Heart left ventricle (tissue), 16 donors: ENCODE measurements around the gene HES5. TPM values are rescaled to one million over a fixed set of nuclear protein-coding genes. Genes with fewer than 3 reads are reported as not detected.

ENCODE experiments used
- ATAC-seq, 4 donors: fragments of 200-7000 bp; cut with Tn5 transposase; one replicate each; pipeline ENCODE4 v1.9.1; 2020 to 2022; ENCODE audit warnings: moderate library complexity in 4 of 4, mild to moderate bottlenecking in 3 of 4, moderate number of reproducible peaks in 1 of 4
- DNase-seq, 5 donors: peaks; one replicate each; pipeline ENCODE4 v3.0.0-alpha.2; 2020
- H3K27ac ChIP-seq, 12 donors: fragments of 200-600 bp; sonication (generic) in 4 of 12; one replicate each; pipeline versions ENCODE4 v1.5.0 to v1.8.0; 2016 to 2022; ENCODE audit warnings: mild to moderate bottlenecking in 2 of 12
- H3K27me3 ChIP-seq, 9 donors: fragments of 200-600 bp; sonication (generic) in 2 of 9; one replicate each; pipeline versions ENCODE4 v1.5.1 to v1.8.0; 2016 to 2022; ENCODE audit warnings: mild to moderate bottlenecking in 3 of 9
- H3K36me3 ChIP-seq, 9 donors: fragments of 200-600 bp; sonication (generic) in 2 of 9; one replicate each; pipeline versions ENCODE4 v1.5.0 to v1.8.0; 2018 to 2022; ENCODE audit warnings: mild to moderate bottlenecking in 2 of 9
- H3K4me1 ChIP-seq, 12 donors: fragments of 200-600 bp; sonication (generic) in 4 of 12; one replicate each; pipeline versions ENCODE4 v1.5.0 to v1.8.0; 2016 to 2022; ENCODE audit warnings: mild to moderate bottlenecking in 3 of 12
- H3K4me3 ChIP-seq, 12 donors: fragments of 200-600 bp; sonication (generic) in 4 of 12; one replicate each; pipeline versions ENCODE4 v1.5.0 to v1.8.0; 2017 to 2022; ENCODE audit warnings: mild to moderate bottlenecking in 9 of 12, moderate library complexity in 4 of 12
- H3K9me3 ChIP-seq, 12 donors: fragments of 200-600 bp; sonication (generic) in 4 of 12; one replicate each; pipeline versions ENCODE4 v1.5.0 to v1.8.0; 2016 to 2022; ENCODE audit warnings: mild to moderate bottlenecking in 1 of 12
- POLR2A ChIP-seq, 2 donors: fragments of 450-650 bp; IDR thresholded peaks; one replicate each; pipeline ENCODE4 v1.6.1; 2017; ENCODE audit warnings: antibody characterized with exemption in 2 of 2, mild to moderate bottlenecking in 2 of 2, moderate library complexity in 2 of 2
- WGBS, 4 donors: extraction: QIAGEN DNeasy Blood & Tissue Kit in 2 of 4; methylation state at CpG; one replicate each; pipeline versions ENCODE4 v1.1.5 to v1.1.7; 2013 to 2018; 5-methylcytosine and 5-hydroxymethylcytosine counted together
- intact Hi-C, 10 donors: fragments of 100-400 bp; cut with DNase I; formaldehyde crosslinking; loops; one replicate each; pipeline versions ENCODE4 v1.11.1 to v1.14.2; 2022
- polyA plus RNA-seq, 2 donors: library from polyadenylated mRNA; stranded (reverse); fragments of 200-250 nt; gene quantifications; one replicate each; pipeline ENCODE4 v1.2.3, GENCODE V29; 2013
- total RNA-seq, 9 donors: library from RNA; depleted of rRNA in 2 of 9; stranded (reverse); fragments of >200 nt in 2 of 9; fragmentation: NEBNext Ultra II Directional in 3 of 9; extraction: Animal tissue kit (Norgen Biotek cat#: 25700) in 3 of 9; gene quantifications; one replicate each; pipeline versions ENCODE4 v1.1.0 to v1.2.4, GENCODE V29; 2016 to 2023
- TF ChIP-seq, protein P1 (sequence below), 12 donors: fragments of 200-600 bp; sonication (generic) in 4 of 12; IDR thresholded peaks; one replicate each; pipeline versions ENCODE4 v1.5.0 to v1.8.0; 2018 to 2022; ENCODE audit warnings: antibody characterized with exemption in 12 of 12, mild to moderate bottlenecking in 5 of 12
- donor health status: ischemic (EF 13 %, LVEDD 7.1; RV severe dilation, severe dysfunction).
- donor health status: healthy with polysubstance abuse.
- donor health status: DM: no; HTN: yes; CAD: no.
- donor health status: DM: no; HTN: no; CAD: no.
- donor health status: ischemic (EF 25% LVEDD 6.9; RV normal size, moderate dysfunction).
- donor health status: ischemic (EF 25% LVEDD 5.7; RV mildly dilated, moderate dysfunction).
- donor health status: healthy.
- donor health status: DM: yes; HTN: yes; CAD: no.
- donor health status: ischemic (EF 35%, LVEDD 5.7; RV mildly dilated, moderate dysfunction).
- donor health status: nonischemic (EF 11% LVEDD 7.7; RV severe dilation, severe dysfunction).
- donor health status: DM: yes; HTN: yes; CAD: no.
- donor health status: PGD.
- donor health status: ischemic (EF 29% LVEDD 5.4; RV normal size, mild dysfunction).
- donor health status: nonischemic (EF 23%, LVEDD 6.1; RV moderate dilation, normal function).

The HES5 gene
- total and polyA plus RNA-seq, 11 donors, result 0.42 to 2.0 (median 1.2) TPM

DNA sequence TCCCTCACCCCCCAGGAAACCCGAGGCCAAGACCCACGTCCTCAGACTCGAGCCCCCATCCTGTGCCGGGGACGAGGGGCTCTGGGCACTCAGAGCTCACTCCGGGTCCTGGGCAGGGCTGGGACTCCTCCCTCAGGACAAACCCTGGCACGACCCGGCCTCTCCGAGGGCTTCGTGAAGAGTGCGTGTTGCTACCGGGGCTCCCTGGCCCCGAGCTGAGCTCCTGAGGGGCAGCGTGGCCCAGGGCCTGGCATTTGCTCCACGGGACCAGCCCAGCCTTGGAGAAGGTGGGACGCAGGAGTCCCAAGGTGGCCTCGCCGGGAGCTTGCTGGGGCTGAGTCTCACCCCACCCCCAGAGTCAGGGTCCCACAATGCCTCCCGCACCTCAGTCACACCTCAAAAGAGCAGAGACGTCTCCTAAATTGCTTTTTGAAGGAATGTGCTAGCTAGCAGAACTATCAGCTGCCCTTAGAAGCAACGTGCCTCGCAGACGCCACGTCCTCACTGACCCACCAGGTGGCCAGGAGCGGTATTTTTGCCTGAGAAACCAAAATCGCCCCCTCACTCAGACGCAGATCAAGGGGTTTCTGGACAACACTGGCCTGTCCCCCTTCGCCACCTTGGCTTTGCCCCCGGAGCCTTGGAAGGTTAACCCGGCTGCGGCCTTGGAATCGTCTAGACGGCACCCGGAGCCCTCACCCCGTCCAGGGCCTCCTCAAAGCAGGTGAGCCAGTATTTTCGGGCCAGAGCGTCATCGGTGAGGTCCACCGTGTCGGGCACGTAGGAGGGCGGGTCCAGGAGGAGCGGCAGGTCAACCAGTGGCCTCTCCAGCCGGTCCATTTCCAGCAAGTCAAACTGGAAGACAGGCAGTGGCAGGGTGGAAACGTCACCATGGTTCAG is 14.9 kb downstream of the HES5 start:
- peaks cover 7 to 100% (median 96%) of the 10 kb centered on the region in 9 donors for H3K36me3 ChIP-seq
- no peak for ATAC-seq
- WGBS, 4 donors, result 92 to 93% (median 92%) methylated on average over 39 to 45 of the region's 45 CpGs

DNA sequence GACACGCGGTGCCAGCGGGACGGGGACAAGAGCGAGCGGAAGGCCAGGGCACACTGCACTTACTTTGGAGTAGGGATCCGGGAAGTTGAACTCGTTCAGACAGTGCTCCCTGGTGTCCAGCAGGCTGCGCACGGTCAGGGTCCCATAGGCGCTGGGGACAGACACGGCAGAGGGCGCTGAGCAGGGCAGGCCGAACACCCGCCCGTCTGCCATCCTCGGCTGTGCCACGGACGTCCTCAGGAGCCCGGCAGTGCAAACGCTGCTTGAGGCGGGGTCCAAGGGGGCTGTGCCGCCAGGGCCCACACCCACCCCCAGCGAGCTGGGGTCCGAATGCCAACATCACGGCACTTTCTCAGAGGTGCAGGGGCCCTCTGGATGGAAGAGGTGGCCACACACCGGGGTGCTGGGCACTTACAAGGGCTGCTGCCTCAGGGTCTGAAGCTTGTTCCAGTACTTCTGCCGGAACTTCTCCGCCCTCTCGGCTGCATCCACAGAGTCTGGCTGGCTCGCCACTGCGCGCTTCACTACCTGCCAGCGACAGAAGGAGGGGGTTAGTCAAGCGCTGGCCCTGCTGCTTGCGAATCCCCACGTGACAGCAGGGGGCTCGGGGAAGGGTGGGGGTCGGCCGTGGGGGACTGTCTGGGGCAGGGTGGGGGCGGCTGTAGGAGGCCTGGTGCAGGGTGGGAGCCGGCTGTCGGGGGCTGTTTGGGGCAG is 16.0 kb downstream of the HES5 start:
- H3K27ac ChIP-seq, result no peak overlapping the region
- peaks cover 7 to 100% (median 96%) of the 10 kb centered on the region in 9 donors for H3K36me3 ChIP-seq
- H3K4me1 ChIP-seq, result no peaks in the 10 kb centered on the region
- no peak for DNase-seq
- no peaks in the 10 kb centered on the region for H3K27me3 ChIP-seq
- no peaks in the 10 kb centered on the region for H3K9me3 ChIP-seq
- 93 to 94% (median 94%) methylated on average over 18 to 43 of the region's 43 CpGs for WGBS, 4 donors
- no peak for ATAC-seq
- no peak overlapping the region for H3K4me3 ChIP-seq
- no peak for TF ChIP-seq POLR2A (IDR thresholded peaks at IDR 0.05)
- TF ChIP-seq, protein P1, sequence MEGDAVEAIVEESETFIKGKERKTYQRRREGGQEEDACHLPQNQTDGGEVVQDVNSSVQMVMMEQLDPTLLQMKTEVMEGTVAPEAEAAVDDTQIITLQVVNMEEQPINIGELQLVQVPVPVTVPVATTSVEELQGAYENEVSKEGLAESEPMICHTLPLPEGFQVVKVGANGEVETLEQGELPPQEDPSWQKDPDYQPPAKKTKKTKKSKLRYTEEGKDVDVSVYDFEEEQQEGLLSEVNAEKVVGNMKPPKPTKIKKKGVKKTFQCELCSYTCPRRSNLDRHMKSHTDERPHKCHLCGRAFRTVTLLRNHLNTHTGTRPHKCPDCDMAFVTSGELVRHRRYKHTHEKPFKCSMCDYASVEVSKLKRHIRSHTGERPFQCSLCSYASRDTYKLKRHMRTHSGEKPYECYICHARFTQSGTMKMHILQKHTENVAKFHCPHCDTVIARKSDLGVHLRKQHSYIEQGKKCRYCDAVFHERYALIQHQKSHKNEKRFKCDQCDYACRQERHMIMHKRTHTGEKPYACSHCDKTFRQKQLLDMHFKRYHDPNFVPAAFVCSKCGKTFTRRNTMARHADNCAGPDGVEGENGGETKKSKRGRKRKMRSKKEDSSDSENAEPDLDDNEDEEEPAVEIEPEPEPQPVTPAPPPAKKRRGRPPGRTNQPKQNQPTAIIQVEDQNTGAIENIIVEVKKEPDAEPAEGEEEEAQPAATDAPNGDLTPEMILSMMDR (IDR thresholded peaks at IDR 0.05), result no peak
- intact Hi-C loops, result no loop called here

More for the DNA sequence above, 14.9 kb downstream of the HES5 start:
- Histone ChIP-seq H3K4me3 (no peak overlapping the region), H3K9me3 (no peaks in the 10 kb centered on the region), H3K27ac (no peak overlapping the region), H3K27me3 (no peaks in the 10 kb centered on the region), H3K4me1 (no peaks in the 10 kb centered on the region)
- intact Hi-C loops, result no loop called here
- no peak for TF ChIP-seq POLR2A (IDR thresholded peaks at IDR 0.05)
- TF ChIP-seq, protein P1 (IDR thresholded peaks at IDR 0.05), result no peak
- no peak for DNase-seq

DNA sequence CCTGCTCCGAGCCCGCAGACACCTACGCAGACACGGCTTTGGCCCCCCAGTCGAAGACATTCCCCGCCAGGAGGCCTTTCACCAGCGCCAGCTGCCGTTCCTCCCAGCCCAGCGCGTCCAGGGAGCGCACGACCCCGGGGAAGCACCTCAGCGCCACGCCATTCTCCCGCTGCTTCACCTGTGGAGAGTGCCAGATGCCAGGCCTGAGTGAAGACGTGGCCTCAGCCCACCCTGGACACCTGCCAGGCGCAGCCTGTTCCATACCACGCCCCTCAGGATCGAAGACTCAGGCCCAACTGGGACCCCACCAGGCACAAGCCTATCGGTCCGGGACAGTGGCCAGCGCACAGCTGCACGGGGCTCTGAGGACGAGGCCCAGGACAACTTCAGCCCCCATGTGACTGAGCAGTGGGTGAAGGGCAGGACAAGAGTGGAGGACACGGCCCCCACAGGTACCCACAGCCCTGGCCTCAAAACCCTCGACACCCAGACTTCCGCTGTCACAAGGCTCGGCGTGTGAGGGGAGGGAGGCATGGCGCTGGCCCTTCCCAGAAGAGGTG is 17.1 kb downstream of the HES5 start:
- TF ChIP-seq POLR2A (IDR thresholded peaks at IDR 0.05), result no peak
- TF ChIP-seq, protein P1 (IDR thresholded peaks at IDR 0.05), result no peak
- Histone ChIP-seq H3K36me3 (peaks cover 5 to 100% (median 96%) of the 10 kb centered on the region in 9 donors), H3K27ac (no peak overlapping the region), H3K4me3 (no peak overlapping the region), H3K4me1 (no peaks in the 10 kb centered on the region), H3K9me3 (no peaks in the 10 kb centered on the region), H3K27me3 (no peaks in the 10 kb centered on the region)
- intact Hi-C loops, result no loop called here
- WGBS, 4 donors, result 89 to 93% (median 90%) methylated on average over 15 to 31 of the region's 31 CpGs
- DNase-seq, result no peak
- no peak for ATAC-seq
